Spleen (tissue), 7 donors: ENCODE measurements around the gene MTG2.

Experiments
- POLR2A ChIP-seq, 3 donors: fragments of 450-650 bp; IDR thresholded peaks; one replicate each; pipeline ENCODE4 v1.5.1; 2017; ENCODE audit warnings: antibody characterized with exemption in 3 of 3, mild to moderate bottlenecking in 1 of 3
- TF ChIP-seq, protein P1 (sequence below), 11 experiments: fragments of 200-600 bp in 7 of 11; fragments of 450-650 bp in 4 of 11; sonication (generic) in 4 of 11; IDR thresholded peaks in 8 of 11; conservative IDR thresholded peaks in 3 of 11; 1 replicate in 7 of 11; 2 replicates in 4 of 11; pipeline versions ENCODE4 v1.4.0 to v1.8.0; 2016 to 2021; ENCODE audit warnings: antibody characterized with exemption in 11 of 11, inconsistent platforms in 4 of 11, mild to moderate bottlenecking in 1 of 11
- donor health status: DM: no; HTN: no; CAD: no; lungs with moderate emphysema.
- donor health status: DM: no; HTN: no; CAD: no.
- donor health status: DM: no; HTN: no; CAD: no.

- TF ChIP-seq, protein P1, sequence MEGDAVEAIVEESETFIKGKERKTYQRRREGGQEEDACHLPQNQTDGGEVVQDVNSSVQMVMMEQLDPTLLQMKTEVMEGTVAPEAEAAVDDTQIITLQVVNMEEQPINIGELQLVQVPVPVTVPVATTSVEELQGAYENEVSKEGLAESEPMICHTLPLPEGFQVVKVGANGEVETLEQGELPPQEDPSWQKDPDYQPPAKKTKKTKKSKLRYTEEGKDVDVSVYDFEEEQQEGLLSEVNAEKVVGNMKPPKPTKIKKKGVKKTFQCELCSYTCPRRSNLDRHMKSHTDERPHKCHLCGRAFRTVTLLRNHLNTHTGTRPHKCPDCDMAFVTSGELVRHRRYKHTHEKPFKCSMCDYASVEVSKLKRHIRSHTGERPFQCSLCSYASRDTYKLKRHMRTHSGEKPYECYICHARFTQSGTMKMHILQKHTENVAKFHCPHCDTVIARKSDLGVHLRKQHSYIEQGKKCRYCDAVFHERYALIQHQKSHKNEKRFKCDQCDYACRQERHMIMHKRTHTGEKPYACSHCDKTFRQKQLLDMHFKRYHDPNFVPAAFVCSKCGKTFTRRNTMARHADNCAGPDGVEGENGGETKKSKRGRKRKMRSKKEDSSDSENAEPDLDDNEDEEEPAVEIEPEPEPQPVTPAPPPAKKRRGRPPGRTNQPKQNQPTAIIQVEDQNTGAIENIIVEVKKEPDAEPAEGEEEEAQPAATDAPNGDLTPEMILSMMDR (IDR thresholded peaks at IDR 0.05 in 8 of 11, conservative IDR thresholded peaks at IDR 0.05 in 3 of 11), result no peak
- no peak for TF ChIP-seq POLR2A (IDR thresholded peaks at IDR 0.05)
Measured at GRCh38 chr20:62236200-62236599, 53.4 kb downstream of the MTG2 start.
